ENCODE data around the gene HTRA2. TPM values are rescaled to one million over a fixed set of nuclear protein-coding genes. Genes with fewer than 3 reads are reported as not detected.

HTRA2 gene
- total and polyA plus RNA-seq, 9 of the 15 experiments (the other 6 are each of a cell fraction or from before 2014, with no cell fraction given): 54.2 to 71.2 (median 65.8) TPM

DNA sequence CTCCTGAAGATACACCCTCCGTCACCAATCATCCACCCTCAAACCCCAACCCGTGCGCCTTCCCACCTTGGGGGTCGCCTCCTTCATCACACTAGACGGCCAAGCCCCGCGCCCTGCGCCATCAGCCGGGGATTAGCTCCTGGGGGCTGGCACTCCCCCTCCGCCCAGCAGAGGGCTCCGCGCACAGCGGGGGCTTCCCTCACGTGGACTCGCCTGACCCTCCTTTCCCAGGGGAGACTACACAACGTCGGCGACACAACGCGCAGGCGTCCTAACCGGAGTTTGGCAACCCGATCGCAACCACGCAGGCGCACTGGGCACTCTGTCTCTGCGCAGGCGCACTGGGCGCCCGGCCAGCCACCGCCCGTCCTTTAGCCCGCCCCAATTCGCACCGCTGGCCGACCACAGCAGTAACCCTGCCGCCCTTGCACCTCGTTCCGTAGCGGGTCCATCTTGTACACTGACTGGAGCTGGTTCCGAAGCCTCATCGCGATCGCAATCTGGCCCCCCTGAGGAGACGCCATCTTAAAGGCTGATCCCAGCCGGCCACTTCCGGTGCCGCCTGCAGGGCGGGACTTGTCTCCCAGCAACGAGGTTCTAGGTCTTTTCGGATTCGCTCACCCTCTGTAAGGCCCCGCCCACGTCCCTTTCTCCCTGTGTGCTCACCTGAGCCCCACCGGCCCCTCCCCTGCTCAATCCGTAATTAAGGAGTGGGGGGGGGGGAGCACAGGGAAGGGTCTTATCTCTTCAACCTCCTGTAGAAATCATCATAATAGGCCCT lies 22.4 kb upstream of the HTRA2 start, which contains the start of gene PCGF1 (continued):
- TF ChIP-seq, protein P1, sequence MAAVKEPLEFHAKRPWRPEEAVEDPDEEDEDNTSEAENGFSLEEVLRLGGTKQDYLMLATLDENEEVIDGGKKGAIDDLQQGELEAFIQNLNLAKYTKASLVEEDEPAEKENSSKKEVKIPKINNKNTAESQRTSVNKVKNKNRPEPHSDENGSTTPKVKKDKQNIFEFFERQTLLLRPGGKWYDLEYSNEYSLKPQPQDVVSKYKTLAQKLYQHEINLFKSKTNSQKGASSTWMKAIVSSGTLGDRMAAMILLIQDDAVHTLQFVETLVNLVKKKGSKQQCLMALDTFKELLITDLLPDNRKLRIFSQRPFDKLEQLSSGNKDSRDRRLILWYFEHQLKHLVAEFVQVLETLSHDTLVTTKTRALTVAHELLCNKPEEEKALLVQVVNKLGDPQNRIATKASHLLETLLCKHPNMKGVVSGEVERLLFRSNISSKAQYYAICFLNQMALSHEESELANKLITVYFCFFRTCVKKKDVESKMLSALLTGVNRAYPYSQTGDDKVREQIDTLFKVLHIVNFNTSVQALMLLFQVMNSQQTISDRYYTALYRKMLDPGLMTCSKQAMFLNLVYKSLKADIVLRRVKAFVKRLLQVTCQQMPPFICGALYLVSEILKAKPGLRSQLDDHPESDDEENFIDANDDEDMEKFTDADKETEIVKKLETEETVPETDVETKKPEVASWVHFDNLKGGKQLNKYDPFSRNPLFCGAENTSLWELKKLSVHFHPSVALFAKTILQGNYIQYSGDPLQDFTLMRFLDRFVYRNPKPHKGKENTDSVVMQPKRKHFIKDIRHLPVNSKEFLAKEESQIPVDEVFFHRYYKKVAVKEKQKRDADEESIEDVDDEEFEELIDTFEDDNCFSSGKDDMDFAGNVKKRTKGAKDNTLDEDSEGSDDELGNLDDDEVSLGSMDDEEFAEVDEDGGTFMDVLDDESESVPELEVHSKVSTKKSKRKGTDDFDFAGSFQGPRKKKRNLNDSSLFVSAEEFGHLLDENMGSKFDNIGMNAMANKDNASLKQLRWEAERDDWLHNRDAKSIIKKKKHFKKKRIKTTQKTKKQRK (IDR thresholded peaks at IDR 0.05; ENCODE audit: borderline replicate concordance, low read depth, low read length): no peak
- TF ChIP-seq ZKSCAN1 (IDR thresholded peaks at IDR 0.05; ENCODE audit: low read depth, low read length) (0 out of 2 replicates have a peak, but pooled peaks have one; percentile 49), POU5F1 (IDR thresholded peaks at IDR 0.05; ENCODE audit: borderline replicate concordance, low read depth, low read length, partially characterized antibody) (peak; percentile 55), CHD2 (IDR thresholded peaks at IDR 0.05; ENCODE audit: low read depth, low read length) (0 out of 2 replicates have a peak, but pooled peaks have one; percentile 10), GTF2F1 (IDR thresholded peaks at IDR 0.05; ENCODE audit: low read depth, low read length) (no peak), RFX7 (CRISPR knock-in tag; IDR thresholded peaks at IDR 0.05) (no peak), MCM5 (IDR thresholded peaks at IDR 0.05; ENCODE audit: low read depth) (no peak), MED1 (CRISPR knock-in tag; IDR thresholded peaks at IDR 0.05; ENCODE audit: borderline replicate concordance) (no peak), SIN3B (IDR thresholded peaks at IDR 0.05; ENCODE audit: low read depth) (peak; percentile 54; the same call in 1 of the 2 replicates), PTBP1 (IDR thresholded peaks at IDR 0.05; ENCODE audit: low read depth, low read length) (no peak), KLF13 (tag; IDR thresholded peaks at IDR 0.05; ENCODE audit: borderline replicate concordance, low read depth) (no peak), FUS (optimal IDR thresholded peaks at IDR 0.05; ENCODE audit: low read depth, low read length) (no peak), HDAC1 (IDR thresholded peaks at IDR 0.05) (peak in 1 of 2 experiments; percentile 89; a peak in 2 of 4 replicates), MAFF (IDR thresholded peaks at IDR 0.05; ENCODE audit: low read length) (no peak)
- TF ChIP-seq, protein P2, sequence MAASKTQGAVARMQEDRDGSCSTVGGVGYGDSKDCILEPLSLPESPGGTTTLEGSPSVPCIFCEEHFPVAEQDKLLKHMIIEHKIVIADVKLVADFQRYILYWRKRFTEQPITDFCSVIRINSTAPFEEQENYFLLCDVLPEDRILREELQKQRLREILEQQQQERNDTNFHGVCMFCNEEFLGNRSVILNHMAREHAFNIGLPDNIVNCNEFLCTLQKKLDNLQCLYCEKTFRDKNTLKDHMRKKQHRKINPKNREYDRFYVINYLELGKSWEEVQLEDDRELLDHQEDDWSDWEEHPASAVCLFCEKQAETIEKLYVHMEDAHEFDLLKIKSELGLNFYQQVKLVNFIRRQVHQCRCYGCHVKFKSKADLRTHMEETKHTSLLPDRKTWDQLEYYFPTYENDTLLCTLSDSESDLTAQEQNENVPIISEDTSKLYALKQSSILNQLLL (CRISPR knock-in tag; IDR thresholded peaks at IDR 0.05; ENCODE audit: borderline replicate concordance): no peak
- TF ChIP-seq, protein P3, sequence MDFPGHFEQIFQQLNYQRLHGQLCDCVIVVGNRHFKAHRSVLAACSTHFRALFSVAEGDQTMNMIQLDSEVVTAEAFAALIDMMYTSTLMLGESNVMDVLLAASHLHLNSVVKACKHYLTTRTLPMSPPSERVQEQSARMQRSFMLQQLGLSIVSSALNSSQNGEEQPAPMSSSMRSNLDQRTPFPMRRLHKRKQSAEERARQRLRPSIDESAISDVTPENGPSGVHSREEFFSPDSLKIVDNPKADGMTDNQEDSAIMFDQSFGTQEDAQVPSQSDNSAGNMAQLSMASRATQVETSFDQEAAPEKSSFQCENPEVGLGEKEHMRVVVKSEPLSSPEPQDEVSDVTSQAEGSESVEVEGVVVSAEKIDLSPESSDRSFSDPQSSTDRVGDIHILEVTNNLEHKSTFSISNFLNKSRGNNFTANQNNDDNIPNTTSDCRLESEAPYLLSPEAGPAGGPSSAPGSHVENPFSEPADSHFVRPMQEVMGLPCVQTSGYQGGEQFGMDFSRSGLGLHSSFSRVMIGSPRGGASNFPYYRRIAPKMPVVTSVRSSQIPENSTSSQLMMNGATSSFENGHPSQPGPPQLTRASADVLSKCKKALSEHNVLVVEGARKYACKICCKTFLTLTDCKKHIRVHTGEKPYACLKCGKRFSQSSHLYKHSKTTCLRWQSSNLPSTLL (IDR thresholded peaks at IDR 0.05): no peak
- TF ChIP-seq, protein P4, sequence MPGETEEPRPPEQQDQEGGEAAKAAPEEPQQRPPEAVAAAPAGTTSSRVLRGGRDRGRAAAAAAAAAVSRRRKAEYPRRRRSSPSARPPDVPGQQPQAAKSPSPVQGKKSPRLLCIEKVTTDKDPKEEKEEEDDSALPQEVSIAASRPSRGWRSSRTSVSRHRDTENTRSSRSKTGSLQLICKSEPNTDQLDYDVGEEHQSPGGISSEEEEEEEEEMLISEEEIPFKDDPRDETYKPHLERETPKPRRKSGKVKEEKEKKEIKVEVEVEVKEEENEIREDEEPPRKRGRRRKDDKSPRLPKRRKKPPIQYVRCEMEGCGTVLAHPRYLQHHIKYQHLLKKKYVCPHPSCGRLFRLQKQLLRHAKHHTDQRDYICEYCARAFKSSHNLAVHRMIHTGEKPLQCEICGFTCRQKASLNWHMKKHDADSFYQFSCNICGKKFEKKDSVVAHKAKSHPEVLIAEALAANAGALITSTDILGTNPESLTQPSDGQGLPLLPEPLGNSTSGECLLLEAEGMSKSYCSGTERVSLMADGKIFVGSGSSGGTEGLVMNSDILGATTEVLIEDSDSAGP (CRISPR knock-in tag; IDR thresholded peaks at IDR 0.05): no peak

Measured in K562 (cell line).